ENCODE results near the gene DNA2.

GRCh38 chr10:68499544-68499943 is 27.8 kb upstream of the DNA2 start:
- TF ChIP-seq POLR2A (IDR thresholded peaks at IDR 0.05; ENCODE audit: low read length), result no peak
- TF ChIP-seq GATA1 (IDR thresholded peaks at IDR 0.05; ENCODE audit: low read depth, low read length), result no peak

Data from erythroblast (primary cell).